ENCODE measurements around the gene EXOC6B. TPM values are rescaled to one million over a fixed set of nuclear protein-coding genes. Genes with fewer than 3 reads are reported as not detected.
"Not testable (repeated sequence)": the region's sequence is repeated elsewhere in the genome, so short reads cannot be mapped to it uniquely, and the experiment has no call there.

The EXOC6B gene
- total RNA-seq, 1 donor from 2014 or later: 32.2 TPM

DNA sequence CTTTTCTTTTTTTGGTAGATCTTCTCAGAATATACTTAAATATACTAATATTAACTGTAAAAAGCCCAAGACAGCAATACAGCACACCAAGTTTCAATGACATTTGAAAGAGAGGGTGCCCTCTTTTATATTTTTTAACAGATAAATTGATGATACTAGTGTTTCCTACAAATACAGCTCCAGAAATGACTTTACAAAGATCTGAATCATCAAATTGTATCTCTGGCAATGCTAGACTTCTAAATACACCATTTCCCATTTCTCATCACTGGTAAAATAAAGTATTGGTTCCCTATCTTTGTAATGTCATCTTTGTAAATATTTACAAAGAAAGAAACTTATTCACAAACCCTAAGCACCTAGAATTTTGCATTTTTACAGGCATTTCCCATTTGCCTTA is 281.3 kb downstream of the EXOC6B start:
- Mint-ChIP-seq H3K36me3 (ENCODE audit: low read depth) (no peaks in the 10 kb centered on the region), H3K4me3 (ENCODE audit: unreplicated experiment) (no peak overlapping the region), H3K27ac (ENCODE audit: unreplicated experiment) (no peak overlapping the region), H3K9me3 (ENCODE audit: low read depth) (no peaks in the 10 kb centered on the region), H3K27me3 (ENCODE audit: low read depth) (no peaks in the 10 kb centered on the region), H3K4me1 (ENCODE audit: low read depth) (peaks cover under 1% of the 10 kb centered on the region)
- TF ChIP-seq, protein P1, sequence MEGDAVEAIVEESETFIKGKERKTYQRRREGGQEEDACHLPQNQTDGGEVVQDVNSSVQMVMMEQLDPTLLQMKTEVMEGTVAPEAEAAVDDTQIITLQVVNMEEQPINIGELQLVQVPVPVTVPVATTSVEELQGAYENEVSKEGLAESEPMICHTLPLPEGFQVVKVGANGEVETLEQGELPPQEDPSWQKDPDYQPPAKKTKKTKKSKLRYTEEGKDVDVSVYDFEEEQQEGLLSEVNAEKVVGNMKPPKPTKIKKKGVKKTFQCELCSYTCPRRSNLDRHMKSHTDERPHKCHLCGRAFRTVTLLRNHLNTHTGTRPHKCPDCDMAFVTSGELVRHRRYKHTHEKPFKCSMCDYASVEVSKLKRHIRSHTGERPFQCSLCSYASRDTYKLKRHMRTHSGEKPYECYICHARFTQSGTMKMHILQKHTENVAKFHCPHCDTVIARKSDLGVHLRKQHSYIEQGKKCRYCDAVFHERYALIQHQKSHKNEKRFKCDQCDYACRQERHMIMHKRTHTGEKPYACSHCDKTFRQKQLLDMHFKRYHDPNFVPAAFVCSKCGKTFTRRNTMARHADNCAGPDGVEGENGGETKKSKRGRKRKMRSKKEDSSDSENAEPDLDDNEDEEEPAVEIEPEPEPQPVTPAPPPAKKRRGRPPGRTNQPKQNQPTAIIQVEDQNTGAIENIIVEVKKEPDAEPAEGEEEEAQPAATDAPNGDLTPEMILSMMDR (IDR thresholded peaks at IDR 0.05): no peak
- DNase-seq (ENCODE audit: low spot score): no peak

DNA sequence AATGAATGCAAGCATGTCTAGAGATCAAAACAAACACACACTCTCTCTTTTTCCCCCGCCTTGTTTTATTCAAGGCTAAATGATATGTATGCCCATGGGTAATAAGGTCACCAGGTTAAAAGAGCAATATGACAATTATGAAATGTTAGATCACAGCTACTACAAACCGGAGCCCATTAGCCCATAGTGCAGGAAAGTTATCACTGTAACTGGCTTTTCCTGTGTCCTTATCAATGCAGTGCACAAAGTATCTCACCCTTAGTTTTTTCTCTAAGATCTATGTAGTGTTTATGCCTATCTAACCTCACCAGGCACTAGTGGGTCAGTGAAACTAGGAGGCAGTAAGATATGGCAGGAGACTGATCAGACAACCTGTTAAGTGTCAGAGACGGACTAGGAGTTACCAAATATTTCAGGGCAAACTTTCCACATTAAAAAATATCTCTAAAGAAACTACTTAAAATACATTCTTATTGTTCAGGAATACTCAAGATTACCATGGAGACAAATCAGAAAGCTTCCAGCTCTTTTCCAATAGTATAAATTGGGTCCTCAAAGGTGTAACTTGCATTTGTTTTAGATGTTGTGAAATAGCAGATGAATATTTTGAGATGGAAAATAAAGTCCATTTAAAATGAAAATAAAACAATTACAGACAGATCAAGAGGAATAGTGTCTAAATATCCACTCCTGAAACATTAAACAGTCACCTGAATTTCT is 282.2 kb downstream of the EXOC6B start:
- Mint-ChIP-seq H3K36me3 (ENCODE audit: low read depth) (no peaks in the 10 kb centered on the region), H3K27me3 (ENCODE audit: low read depth) (no peaks in the 10 kb centered on the region), H3K27ac (ENCODE audit: unreplicated experiment) (no peak overlapping the region), H3K4me3 (ENCODE audit: unreplicated experiment) (no peak overlapping the region), H3K9me3 (ENCODE audit: low read depth) (no peaks in the 10 kb centered on the region), H3K4me1 (ENCODE audit: low read depth) (peaks cover 9% of the 10 kb centered on the region)
- no peak for DNase-seq (ENCODE audit: low spot score)
- TF ChIP-seq, protein P1 (IDR thresholded peaks at IDR 0.05): no peak

DNA sequence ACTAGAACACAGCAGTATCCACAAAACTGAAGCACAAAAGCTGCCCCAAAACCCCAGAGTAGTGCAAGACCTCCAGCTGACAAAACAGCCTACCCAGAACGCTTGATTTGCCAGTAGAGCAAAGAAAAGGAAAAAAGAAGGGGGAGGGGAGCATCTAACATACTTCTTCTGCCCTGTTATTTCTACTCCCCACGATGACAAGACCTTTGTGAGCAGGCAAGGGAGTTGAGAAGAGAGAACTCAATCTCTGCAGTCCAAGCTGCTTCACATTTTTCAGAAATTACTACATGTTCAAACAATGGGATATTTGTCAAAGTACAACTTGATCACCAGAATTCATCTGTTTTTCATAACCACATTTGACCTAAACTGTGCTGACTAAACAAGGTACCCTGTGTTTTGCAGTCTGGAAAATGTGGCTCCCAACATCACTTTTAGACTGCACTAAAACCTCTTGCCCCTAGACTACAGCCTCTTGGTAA is 286.7 kb downstream of the EXOC6B start:
- H3K9me3 Mint-ChIP-seq (ENCODE audit: low read depth): no peaks in the 10 kb centered on the region
- H3K36me3 Mint-ChIP-seq (ENCODE audit: low read depth): no peaks in the 10 kb centered on the region
- no peak overlapping the region for H3K4me3 Mint-ChIP-seq (ENCODE audit: unreplicated experiment)
- no peaks in the 10 kb centered on the region for H3K27me3 Mint-ChIP-seq (ENCODE audit: low read depth)
- TF ChIP-seq, protein P1 (IDR thresholded peaks at IDR 0.05): no peak
- DNase-seq (ENCODE audit: low spot score): no peak
- peaks cover 12% of the 10 kb centered on the region for H3K4me1 Mint-ChIP-seq (ENCODE audit: low read depth)
- H3K27ac Mint-ChIP-seq (ENCODE audit: unreplicated experiment): peak overlapping the region; percentile 7

DNA sequence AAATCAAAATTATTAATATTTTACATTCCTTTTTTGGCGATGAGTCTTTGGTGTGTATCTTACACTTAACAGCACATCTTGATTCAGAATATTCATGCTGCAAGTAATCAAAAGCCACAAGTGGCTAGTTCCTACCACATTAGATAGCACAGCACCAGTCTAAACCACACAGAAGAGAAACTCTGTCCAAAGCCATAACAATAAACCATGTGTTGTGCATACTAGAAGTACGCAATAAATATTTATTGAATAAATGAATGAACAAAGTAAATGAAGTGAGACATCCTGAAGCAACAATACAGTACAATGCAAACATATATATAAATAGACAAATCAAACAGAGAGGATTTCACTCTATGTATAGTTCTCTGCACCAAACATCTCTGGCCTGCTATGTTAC is 287.3 kb downstream of the EXOC6B start:
- Mint-ChIP-seq H3K4me3 (ENCODE audit: unreplicated experiment) (no peak overlapping the region), H3K27ac (ENCODE audit: unreplicated experiment) (no peak overlapping the region), H3K27me3 (ENCODE audit: low read depth) (no peaks in the 10 kb centered on the region), H3K9me3 (ENCODE audit: low read depth) (no peaks in the 10 kb centered on the region), H3K4me1 (ENCODE audit: low read depth) (peaks cover 16% of the 10 kb centered on the region), H3K36me3 (ENCODE audit: low read depth) (no peaks in the 10 kb centered on the region)
- no peak for DNase-seq (ENCODE audit: low spot score)
- TF ChIP-seq, protein P1 (IDR thresholded peaks at IDR 0.05): no peak

DNA sequence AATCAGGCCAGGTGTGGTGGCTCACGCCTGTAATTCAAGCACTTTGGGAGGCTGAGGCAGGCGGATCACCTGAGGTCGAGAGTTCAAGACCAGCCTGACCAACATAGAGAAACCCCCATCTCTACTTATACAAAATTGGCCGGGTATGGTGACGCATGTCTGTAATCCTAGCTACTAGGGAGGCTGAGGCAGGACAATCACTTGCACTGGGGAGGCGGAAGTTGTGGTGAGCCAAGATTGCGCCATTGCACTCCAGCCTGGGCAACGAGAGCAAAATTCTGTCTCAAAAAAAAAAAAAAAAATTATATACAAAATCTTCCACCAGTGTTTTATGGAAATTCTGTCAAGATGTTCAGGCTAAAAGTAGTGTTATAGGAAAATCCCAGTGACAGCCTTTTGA is 290.2 kb downstream of the EXOC6B start:
- H3K27ac Mint-ChIP-seq (ENCODE audit: unreplicated experiment); H3K36me3 Mint-ChIP-seq (ENCODE audit: low read depth); H3K4me3 Mint-ChIP-seq (ENCODE audit: unreplicated experiment): not testable (repeated sequence)

DNA sequence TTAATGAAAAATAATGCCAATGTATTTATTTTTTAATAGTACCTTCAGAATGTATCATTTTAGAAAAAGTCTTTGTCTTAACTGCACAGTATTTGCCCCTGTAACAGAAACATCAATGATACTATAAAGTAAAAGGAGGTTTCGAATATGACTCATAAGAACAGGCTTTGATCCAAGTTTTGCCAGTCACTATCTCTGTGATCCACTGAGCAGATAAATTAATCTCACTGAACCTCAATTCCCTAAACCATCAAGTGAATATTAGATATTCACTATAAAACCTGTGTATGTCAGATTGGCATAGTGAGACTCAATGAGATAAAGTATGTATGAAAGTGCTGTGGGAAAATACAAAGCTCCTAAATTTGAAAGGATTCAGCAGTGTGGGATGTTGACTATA is 292.1 kb downstream of the EXOC6B start:
- DNase-seq (ENCODE audit: low spot score): no peak
- no peaks in the 10 kb centered on the region for H3K9me3 Mint-ChIP-seq (ENCODE audit: low read depth)
- H3K27ac Mint-ChIP-seq (ENCODE audit: unreplicated experiment): no peak overlapping the region
- TF ChIP-seq, protein P1 (IDR thresholded peaks at IDR 0.05): no peak
- H3K4me1 Mint-ChIP-seq (ENCODE audit: low read depth): peaks cover 14% of the 10 kb centered on the region
- no peaks in the 10 kb centered on the region for H3K36me3 Mint-ChIP-seq (ENCODE audit: low read depth)
- H3K4me3 Mint-ChIP-seq (ENCODE audit: unreplicated experiment): no peak overlapping the region
- no peaks in the 10 kb centered on the region for H3K27me3 Mint-ChIP-seq (ENCODE audit: low read depth)

More for the DNA sequence above, 290.2 kb downstream of the EXOC6B start:
- H3K9me3 Mint-ChIP-seq (ENCODE audit: low read depth); DNase-seq (ENCODE audit: low spot score); H3K27me3 Mint-ChIP-seq (ENCODE audit: low read depth): not testable (repeated sequence)
- H3K4me1 Mint-ChIP-seq (ENCODE audit: low read depth): peaks cover 22% of the 10 kb centered on the region

Measured in chondrocyte (in vitro differentiated cells).